Activated CD4-positive, alpha-beta T cell treated with anti-CD3 and anti-CD28 coated beads, Interleukin-10, Interleukin-2, amounts not matched to agents 100 ng/mL and 50 ng/mL, durations not matched to agents 16 hours and 8 hours (primary cell): ENCODE data around the gene PLSCR3.
A peak's percentile ranks its signal among the peaks of the same experiment; 100 is the strongest.

ENCODE experiments used
- DNase-seq: peaks from one replicate; pipeline ENCODE4 v3.0.0-alpha.2; 2020

Gene PLSCR3

DNA sequence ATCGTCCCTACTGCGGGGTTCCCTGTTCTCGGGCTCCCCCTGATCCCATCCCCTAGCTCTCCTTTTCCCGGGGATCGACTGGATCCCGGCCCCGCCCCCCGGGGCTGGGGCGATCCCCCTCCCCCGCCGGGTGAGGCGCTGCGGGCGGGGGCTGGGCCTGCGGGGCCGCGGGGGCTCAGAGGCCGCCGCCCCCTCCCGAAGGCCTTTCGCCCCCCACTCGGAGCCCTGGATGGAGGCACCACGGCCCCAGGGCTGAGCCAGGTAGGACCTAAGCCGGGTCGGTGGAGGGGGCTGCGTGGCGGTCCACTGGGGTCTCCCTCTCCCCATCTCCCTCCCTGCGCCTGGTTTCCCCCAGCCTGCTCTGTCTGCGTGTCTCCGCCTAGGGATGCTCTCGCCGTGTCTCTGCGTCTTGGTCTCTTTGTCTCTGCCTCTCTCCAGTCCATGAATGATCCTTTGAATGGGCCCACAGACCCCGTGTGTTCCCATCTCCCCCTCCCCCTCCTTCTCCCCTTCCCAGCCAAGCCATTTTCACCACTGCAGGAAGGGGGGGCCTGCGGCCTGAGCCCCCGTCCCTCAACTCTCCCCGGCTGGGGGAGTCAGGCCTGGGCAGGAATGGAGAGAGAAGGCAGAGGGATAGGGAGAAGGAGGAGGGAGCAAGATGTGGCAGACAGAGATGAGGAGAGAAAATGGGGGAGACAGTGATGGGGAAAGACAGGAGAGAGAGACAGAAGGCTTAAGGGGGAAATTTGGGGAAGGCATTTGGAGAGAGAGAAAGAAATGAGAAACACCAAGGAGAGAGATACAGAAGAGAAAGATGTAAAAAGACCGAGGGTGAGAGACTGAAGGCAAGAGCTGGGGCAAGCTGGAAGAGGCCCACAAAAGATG is 11.3 kb upstream of the PLSCR3 start:
- DNase-seq, result no peak

DNA sequence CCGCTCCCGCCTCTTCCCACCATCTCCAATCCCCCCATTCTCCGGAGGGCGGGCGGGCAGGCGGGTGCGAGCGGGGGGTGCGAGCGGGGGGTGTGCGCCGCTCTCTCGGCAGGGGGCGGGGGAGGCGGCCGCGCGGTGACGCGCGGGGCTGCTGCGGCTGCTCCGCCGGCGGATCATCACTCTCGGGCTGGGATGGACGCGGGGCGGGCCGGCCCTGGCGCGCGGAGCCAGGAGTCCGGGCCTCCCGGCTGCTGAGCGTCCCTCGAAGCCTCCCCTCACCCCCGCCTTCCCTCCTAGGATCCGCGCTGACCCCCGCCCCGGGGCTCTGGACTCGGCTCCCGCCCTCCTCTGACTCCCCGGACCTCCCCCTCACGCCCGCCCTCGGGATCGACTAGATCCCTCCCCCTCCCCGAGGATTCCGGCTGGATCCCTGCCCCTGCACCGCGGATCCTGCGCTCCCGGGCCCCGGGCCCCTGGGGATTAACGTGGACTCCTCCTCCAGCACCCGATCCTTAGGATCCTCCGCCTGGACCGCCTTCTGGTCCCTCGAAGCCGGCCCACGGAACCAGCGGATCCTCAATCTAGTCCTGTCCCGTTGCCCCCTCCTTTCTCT is 10.5 kb upstream of the PLSCR3 start:
- DNase-seq, result no peak

DNA sequence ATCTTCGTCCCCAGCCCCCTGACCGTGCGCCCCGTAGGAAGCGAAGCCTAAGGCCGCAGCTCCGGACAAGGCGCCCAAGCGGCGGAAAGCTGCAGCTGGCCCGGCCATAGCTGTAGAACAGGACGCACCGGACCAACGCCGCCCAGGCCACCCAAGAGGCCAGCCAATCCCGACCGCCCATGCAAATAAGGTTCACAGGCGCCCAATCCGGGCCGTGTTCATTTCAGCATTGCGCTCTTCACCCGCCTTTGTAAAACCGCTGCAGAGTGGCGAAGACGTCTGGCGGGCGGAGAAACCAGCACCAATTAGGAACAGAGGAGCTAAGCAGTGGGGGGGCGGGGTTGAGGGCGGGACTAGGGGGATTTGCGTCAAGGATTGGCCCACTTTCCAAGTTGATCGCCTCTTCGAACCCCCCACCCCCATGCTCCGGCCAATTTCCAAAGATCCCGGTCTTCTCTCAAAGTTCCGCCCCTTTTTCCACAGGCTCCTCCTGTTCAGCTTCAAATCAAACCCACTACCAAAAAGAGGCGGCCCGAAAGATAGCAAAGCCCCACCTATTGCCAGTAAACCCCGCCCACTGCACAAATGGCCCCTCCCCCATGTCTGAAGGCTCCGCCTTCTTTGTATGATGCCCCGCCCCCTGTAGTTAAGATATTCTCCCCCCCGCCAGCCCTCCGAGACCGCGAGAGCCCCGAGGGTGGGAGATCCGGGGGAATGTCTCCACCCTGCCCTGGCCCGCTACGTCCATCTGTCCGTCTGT is 9.8 kb upstream of the PLSCR3 start, which contains the start of gene TMEM256:
Gene TMEM256 (minus strand): TSS at position 121 of the 760 bp plus-strand sequence. CDS start 13 bp downstream, at position 108.
- DNase-seq, result peak; percentile 98

DNA sequence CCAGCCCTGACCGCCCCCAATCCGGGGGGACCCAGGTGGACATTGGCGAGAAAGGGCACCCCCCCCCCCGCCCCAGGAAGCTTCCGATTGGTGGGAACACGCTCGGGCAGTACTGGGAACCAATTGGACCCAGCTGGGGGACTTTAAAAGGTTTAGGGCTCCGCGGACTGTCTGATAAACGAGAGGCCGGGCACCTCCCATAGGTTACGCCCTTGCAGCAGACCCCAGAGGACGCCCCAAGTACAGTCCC is 9.3 kb upstream of the PLSCR3 start:
- no peak for DNase-seq

GRCh38 chr17:7403043-7403726 is 8.9 kb upstream of the PLSCR3 start:
- peak; percentile 12 for DNase-seq

- DNase-seq, result no peak
These were observed 4.3 kb upstream of the PLSCR3 start for GRCh38 chr17:7398612-7399011.

DNA sequence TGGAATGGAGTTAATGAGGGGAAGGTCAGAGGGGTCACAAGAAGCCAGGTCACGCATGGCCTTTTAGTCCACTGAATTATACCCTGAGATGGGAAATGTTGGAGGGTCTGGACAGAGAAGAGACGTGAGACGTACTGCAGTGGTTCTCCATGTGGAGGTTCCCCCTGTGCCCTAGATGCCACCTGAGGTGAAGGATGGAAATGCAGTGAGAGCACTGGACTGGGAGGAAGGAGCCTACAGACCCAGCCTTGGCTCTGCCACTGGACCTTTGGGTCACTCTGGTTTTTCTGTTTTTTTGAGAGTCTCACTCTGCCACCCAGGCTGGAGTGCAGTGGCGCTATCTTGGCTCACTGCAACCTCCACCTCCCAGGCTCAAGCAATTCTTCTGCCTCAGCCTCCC is 1.8 kb upstream of the PLSCR3 start:
- DNase-seq, result no peak

GRCh38 chr17:7393613-7394451 is 493 bp downstream of the PLSCR3 start:
- peak; percentile 45 for DNase-seq

DNA sequence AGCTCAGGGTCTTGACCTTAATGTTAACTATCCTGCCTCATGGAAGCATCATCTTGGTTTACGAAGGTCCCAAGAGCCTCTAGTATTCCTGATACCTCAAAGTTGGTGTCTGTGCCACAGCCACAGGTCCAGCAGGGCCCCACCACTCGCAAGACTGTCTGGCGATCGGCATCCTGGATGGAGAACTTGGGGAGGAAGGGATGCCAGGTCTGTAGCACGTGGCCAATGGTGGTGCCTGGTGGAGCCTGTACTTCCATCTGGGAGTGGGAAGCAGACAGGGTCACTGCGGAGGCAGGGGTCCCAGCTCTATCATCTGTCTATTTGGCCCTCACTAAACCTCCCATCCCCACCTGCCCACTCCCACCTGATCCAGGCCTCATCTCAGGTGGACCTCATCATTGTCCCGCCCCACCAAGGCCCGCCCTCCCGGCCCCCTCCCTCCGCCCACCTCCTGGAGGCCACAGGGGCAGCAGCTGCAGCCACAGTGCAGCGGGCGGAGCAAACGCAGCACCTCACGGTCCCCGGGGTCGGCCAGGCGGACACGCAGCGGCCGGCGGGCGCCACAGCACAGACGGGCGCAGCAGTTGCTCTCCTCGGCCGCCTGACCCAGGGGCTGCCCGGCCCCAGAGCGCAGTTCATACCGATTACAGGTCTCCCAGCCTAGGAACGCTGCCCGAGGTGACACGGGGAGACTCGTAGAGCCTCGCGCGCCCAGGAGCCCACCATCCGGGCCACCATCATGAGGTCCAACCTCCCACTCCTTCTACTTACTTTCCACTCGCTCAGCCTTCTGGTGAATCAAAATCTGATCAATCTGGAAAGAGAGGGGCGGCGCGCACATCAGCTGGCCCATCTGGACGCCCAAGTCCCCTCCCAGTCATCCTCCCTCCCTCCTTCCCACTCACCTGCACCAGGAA is 1.4 kb downstream of the PLSCR3 start:
- no peak for DNase-seq

- DNase-seq, result no peak
These were observed 3.0 kb downstream of the PLSCR3 start for GRCh38 chr17:7391307-7391706.

- DNase-seq, result no peak
These were observed 4.1 kb downstream of the PLSCR3 start for GRCh38 chr17:7389924-7390910.

GRCh38 chr17:7388856-7389255 is 5.5 kb downstream of the PLSCR3 start:
- DNase-seq, result no peak

DNA sequence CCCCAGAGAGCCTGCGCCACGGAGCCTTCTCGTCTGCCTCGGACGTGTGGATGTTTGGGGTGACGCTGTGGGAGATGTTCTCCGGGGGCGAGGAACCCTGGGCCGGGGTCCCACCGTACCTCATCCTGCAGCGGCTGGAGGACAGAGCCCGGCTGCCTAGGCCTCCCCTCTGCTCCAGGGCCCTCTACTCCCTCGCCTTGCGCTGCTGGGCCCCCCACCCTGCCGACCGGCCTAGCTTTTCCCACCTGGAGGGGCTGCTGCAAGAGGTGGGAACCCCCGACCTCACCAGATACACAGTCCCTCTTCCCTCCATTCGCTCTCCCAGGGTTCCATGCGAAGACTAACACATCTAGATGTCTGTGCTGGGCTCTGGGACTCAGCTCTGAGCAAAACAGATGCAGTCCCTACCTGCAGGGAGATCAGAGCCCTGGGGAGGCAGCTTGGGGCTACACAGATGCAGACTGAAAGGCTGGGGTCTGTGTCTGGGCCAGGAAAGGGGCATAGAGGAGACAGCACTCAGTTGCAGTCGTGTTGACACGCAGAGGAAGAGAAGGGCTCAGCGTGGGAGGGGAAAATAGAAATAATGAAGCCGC is 9.7 kb downstream of the PLSCR3 start:
- no peak for DNase-seq

DNA sequence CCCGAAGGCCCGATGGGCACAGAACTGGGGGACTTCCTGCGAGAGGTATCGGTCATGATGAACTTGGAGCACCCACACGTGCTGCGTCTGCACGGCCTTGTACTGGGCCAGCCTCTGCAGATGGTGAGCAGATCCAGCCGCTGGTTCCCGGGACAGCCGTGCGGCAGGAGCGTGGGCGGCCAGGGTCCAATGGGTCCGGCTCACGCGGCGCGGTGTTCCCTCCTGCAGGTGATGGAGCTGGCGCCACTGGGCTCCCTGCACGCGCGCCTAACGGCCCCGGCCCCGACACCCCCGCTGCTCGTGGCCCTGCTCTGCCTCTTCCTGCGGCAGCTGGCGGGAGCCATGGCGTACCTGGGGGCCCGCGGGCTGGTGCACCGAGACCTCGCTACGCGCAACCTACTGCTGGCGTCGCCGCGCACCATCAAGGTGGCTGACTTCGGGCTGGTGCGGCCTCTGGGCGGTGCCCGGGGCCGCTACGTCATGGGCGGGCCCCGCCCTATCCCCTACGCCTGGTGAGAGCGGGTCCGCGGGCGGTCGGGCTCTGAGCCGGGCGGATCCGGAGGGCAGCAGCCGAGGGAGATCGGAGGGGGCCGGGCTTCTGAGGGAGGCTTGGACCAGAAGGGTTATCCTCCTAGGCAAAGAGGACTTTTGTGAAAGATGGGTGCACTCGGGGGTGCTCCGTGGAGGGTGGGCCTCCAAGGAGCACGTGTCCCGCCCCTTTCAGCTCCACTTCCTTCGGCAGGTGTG is 10.4 kb downstream of the PLSCR3 start:
- DNase-seq, result peak; percentile 84

DNA sequence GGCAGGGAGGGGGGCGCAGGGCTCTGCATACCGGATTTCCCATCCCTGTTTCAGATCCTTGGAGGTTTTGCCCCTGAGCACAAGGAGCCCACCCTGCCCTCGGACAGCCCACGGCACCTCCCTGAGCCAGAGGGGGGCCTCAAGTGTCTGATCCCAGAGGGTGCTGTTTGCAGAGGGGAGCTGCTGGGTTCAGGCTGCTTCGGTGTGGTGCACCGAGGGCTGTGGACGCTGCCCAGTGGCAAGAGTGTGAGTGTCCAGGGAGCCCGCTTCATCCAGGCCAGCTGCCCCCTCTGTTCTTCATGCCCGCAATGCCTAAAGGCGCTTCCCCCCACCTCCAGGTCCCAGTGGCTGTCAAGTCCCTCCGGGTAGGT is 11.0 kb downstream of the PLSCR3 start:
- DNase-seq, result no peak

DNA sequence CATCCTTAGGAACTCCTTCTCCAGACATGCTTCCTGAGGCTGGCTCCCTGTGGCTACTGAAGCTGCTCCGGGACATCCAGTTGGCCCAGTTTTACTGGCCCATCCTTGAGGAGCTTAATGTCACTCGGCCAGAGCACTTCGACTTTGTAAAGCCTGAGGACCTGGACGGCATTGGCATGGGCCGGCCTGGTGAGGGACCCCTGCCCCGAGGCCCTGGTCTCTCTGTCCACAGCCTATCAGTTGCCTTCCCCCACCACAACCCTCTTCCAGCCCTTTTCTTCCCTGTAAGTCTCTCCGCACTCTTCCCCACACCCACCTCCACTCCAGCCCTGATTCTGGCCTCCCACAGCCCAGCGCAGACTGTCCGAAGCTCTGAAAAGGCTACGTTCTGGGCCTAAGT is 11.4 kb downstream of the PLSCR3 start:
- no peak for DNase-seq

DNA sequence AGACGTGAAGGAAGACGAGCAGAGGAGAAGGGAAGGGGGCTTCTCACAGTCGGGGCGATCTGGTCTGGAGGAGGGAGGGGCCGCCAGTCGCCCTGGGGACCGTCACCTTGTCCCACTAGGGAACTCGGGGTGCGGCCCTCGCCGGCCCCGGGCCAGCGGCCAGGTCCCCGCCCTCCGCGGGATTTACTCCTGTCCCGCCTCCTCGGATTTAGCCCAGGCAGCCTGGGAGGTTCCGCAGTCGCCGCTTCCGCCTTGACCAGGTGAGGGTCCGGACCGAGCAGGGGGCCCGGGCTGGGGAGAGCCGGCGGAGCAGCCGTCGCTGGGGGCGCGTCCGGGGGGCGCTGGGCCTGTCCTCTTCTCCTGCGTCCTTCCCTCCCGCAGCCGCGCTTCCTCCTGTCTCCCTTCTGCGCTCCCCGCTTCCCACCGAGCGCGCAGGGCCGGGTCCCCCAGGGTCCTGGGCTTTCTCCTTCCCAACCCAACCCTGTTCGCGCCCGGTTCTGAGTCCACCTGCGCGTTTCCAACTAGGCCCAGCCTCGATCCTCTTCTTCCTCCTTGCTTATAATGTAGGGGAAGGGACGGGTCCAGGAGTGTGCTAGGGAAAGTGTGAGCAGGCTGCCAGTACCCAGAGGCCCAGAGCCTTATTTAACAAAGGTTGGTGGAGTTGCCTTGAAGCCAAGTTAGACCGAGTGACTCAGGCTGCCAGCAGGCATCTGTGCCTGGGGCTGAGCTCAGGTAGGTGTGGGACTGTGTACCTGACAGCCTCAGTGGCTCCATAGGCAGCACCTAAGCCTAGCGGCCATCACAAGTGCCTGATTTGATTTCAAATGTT is 13.3 kb downstream of the PLSCR3 start, which contains the start of gene TNK1:
Gene TNK1 (plus strand): TSS at position 235 of the 829 bp plus-strand sequence. CDS start 1,838 bp downstream, outside the sequence.
- DNase-seq, result no peak

GRCh38 chr17:7380321-7380720 is 14.0 kb downstream of the PLSCR3 start:
- DNase-seq, result no peak
